LHCN-M2 (cell line): Measurements from ENCODE around the gene REPIN1. TPM values are rescaled to one million over a fixed set of nuclear protein-coding genes. Genes with fewer than 3 reads are reported as not detected.
"Not testable (repeated sequence)": the region's sequence is repeated elsewhere in the genome, so short reads cannot be mapped to it uniquely, and the experiment has no call there.

Experiments
- DNase-seq: peaks from one replicate; pipeline ENCODE4 v3.0.0-alpha.2; 2012; ENCODE audit warnings: low read depth
- total RNA-seq: library from RNA; depleted of rRNA; stranded (reverse); fragments of >200 nt; gene quantifications from 2 replicates; pipeline ENCODE4 v1.2.3, GENCODE V29; 2014

REPIN1 gene
- total RNA-seq, 1 experiment from 2014 or later, result 178 TPM

DNA sequence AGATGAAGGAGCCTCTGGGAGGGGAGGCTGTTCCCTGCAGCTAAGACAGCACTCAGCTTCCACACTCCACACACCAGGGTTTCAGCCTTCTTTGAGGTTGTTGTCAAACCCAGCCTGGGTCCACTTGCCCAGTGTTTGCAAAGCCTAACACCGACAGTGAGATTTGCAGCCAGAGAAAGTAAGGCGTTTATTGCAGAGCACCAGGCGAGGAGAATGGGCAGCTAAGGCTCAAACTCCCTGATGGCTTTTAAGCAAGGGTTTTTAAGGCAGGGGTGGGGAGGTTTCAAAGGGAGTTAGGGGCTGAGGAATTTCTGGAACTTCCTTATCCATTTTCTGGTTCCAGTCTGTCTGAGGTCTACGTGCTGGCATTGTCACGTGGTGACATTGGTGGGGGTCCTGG lies 5.8 kb downstream of the REPIN1 start:
- DNase-seq, result no peak

DNA sequence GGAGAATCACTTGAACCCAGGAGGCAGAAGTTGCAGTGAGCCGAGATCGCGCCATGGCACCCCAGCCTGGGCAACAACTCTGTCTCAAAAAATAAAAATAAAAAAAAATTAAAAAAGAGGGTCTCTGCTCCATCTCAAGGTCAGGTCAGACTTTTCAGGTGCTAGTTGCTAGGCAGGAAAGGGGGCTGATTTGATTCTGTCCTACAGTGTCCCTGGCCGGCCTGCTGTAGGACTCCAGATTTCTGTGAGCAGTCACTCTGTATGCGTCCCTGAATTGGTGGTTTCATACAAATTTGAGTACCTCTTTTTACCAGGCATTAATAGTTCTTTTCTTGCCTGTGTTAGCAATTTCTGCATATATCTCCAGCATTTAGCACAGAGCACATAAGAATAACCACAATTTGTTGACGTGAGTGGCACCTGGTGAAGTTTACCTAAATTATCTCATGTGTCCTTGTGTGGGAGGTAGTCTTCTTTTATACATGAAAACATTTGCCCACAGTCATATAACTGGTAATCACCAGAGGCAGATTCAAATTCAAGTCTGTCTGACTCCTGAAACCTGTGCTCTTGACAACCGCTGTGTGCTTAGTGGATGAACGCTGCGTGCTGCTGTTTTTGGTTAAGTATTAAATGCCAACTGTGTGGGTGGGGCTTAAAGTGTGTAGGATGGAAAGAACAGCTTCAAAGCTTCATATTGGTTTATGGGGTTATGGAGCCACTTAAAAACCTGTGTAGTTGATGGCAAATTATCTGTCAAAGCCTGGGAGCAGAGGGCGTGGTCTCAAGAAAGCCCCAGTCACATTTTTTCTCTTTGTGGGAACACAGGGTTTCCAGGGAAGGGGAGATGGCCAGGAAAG lies 7.3 kb downstream of the REPIN1 start:
- DNase-seq, result no peak

DNA sequence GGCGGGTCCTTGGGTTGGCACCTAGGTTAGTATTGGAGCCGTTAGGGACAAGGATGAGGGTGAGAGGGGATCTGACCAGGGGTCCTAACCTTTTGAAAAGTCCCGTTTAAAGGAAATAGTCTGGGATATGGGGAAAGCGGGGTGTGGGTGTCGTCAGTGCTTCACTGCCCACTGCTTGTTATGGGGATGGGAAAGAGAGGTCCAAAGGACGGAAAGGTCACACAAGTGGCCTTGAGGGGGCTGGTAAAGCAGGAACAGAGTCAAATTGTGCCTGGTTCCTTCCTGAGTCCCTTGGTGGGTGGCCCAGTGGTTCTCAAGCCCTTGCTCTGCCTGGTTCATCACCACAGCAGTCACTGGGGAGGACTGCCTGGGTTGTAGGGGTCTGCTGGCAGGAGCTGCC lies 7.9 kb downstream of the REPIN1 start:
- no peak for DNase-seq

DNA sequence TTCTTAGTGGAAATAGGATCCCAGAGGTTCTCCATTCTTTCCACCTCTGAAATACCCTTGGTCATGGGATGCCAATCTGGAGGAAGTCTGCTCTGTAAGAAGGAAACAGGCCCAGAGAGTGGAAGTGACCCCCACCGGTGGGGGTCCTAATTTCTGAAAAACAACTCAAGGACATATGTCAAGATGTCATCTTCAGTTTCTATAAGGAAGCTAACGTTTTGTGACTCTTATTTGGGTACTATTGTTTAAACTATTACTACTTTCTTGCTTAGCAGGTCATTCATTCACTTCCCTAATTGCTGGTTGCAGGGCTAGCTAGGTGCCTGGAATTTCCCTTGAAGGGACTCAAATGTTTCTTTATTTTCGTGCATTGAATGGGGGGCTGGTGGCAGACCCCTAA lies 8.6 kb downstream of the REPIN1 start:
- DNase-seq, result no peak

- no peak for DNase-seq
Observed at GRCh38 chr7:150377635-150378034, 9.0 kb downstream of the REPIN1 start.

DNA sequence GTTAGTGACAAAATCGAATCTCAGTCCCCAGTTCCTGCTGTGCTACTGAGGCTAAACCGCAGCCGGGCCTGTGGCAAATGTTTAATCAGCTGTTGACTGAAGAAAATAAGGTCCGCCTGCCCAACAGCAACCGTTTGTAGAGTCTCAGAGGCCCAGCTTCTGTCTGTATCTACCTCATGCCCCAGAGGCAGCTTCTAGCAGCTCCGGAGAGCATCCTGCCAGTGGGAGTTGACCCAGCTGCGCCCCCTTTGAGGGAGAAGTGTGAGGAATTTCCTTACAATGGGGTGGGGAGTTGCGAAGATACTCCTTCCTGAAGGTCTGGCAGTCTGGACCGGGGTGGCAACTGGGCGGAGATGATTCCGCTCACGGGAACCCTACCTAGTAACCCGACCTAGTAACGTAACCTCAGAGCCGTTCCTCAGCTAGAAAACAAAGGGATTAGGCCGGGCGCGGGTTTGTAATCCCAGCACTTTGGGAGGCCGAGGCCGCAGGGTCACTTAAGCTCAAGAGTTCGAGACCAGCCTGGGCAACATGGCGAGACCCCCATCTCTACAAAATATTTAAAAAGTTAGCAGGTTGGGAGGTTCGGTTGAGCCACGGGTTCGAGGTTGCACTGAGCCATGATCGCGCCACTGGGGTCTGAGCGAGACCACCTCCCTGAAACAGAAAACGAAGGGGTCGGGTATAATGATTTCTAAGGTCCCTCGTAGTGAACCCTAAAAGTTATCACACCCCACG lies 9.7 kb downstream of the REPIN1 start:
- DNase-seq, result peak; percentile 97

- DNase-seq, result peak; percentile 98
Observed at GRCh38 chr7:150378853-150379440, 10.3 kb downstream of the REPIN1 start, which contains the start of gene ZNF775. Gene ZNF775 (plus strand): TSS chr7:150379330. CDS start chr7:150388471, 9,141 bp downstream.

DNA sequence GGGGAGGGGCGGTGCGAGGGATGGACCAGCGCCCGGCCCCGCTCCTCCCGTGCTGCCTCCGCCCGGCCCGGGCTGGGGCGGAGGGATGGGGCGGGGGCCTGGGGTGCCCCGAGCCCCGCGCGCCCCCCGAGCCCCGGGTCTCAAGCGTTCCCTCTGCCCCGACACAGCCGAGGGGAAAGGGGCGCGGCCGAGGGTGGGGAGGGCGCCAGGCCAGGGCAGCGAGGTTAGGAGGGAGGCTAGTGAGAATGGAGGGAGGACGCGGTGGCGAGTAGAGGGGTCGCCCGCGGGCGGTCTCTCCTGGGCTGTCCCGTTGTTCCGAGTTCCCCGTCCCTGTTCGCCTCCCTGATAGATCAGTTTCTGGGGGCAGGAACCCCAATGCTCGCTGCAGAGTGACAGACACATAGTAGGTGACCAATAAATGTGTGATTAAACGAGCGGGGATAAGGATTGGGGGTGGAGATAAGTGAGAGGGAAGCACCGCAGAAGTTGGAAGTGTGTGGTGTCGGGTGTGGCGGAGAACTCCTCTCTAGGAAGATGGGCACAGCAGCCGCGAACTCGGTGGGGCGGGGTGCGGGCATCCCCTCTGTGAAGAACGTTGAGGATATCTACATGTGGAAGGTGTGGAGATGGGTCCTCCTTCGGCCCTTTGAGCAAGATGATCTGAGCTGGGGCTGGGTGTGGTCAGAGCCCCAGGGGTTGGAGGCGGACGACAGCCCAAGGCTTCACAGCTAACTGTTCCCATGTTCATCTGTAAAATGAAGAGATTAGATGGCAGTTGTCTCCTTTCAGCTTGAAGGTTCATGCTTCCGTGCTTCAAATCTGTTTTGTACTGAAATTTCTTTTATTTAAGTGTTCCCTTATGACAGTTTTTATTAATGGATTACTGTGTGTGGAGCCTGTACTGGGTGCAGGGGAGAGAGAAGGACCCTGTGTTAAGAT lies 11.1 kb downstream of the REPIN1 start:
- peak; percentile 53 for DNase-seq

DNA sequence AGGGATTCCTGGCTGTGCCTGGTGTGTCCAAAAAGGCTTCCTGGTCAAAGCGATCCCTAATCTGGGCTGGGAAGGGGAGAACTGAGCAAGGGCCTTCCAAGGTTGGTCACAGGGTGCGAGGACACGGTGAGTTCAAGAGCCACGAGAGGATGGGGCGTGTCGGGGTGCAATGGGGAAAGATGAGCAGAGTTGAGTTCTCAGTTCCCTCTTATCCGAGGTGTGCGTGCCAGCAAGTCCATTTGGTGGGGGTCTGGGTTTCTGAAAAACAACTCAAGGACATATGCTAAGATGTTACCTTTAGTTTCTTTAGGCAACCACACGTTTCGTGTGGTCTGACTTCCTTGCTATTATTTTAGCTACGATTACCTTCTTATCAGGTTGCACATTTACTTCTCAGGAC lies 11.8 kb downstream of the REPIN1 start:
- DNase-seq, result no peak

DNA sequence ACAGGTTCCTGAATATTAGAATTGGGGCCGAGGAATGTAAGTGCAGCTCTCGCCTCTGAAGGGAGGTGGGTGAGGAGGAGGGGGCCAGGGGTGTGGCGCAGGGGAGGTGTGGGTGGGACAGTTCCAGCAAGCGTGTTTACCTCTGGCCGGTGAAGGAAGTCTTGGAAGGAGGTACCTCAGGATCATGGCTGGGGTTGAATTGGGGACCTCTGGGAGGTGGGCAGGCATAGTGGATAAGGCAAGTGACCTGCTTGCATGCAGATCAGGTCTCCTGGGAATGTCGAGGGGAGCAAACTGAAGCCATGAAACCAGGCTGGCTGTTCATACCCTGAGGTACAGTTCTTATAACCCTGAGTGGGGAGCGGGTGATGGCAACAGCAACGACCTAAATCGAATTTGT lies 12.5 kb downstream of the REPIN1 start:
- no peak for DNase-seq

- DNase-seq, result no peak
Observed at GRCh38 chr7:150381785-150382122, 13.1 kb downstream of the REPIN1 start.

DNA sequence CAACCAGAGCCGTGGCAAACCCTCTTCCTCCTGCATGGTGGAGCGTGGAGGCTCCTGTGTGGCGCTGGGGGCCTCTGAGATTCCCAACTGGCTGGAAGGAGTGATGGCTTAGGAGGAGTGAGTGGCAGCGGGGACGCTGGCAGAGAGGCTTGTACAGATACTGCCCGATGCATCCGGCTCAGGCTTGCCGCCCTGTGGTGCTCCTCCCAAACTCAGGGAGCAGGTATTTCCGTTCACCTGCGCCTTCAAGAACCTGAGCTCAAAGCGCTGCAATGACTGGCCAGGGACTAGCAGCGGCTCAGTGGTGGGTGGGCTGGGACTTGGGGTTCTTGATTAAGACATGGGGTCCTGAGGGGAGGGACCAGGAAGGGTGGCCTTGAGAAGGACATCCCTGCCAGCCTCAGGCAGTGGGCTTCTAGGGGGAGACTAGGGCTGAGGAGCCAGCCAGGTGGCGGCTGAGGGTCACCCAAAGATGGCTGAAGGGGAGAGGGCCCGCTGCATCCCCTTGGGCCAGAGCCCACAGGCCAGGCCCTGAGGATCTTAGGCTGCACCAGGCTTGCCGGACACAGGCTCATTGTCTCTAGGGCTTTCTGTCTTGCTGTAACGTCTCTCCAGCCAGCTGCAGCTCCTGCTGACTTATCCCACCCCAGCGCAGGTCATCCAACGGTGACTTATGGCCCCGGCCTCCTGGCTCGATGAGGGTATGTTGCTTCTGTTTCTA lies 13.7 kb downstream of the REPIN1 start:
- no peak for DNase-seq

- no peak for DNase-seq
Observed at GRCh38 chr7:150382844-150383225, 14.2 kb downstream of the REPIN1 start.

GRCh38 chr7:150383710-150384397 lies 15.2 kb downstream of the REPIN1 start:
- DNase-seq, result peak; percentile 34

GRCh38 chr7:150384406-150385301 lies 16.0 kb downstream of the REPIN1 start:
- DNase-seq, result no peak

- no peak for DNase-seq
Observed at GRCh38 chr7:150385302-150385723, 16.7 kb downstream of the REPIN1 start.

- not testable (repeated sequence) for DNase-seq
Observed at GRCh38 chr7:150385884-150386283, 17.3 kb downstream of the REPIN1 start.

DNA sequence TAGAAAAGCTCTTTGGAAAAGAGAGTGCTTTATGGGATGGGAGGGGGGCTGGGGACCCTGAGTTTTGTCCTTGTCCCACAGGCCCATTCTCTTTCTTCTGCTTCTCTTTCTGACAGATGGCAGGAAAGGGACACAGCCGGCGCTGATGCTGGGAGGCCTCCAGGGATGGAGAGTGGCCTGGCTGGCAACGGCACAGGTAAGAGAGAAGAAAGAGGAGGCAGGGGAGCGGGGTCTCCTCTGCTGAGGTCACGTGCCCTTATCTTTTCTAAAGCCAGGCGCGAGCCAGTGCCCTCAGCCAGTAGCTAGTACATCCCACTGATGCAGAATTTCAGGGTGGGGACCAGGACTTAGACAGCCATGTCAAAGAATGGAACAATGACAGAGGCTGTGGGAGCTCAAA lies 19.7 kb downstream of the REPIN1 start:
- no peak for DNase-seq
